T-cell (primary cell): Measurements from ENCODE around the gene SAMD4A. TPM values are rescaled to one million over a fixed set of nuclear protein-coding genes. Genes with fewer than 3 reads are reported as not detected.

Source experiments
- ATAC-seq, 4 experiments: fragments of 200-7000 bp in 3 of 4; fragments of 150-1000 bp in 1 of 4; cut with Tn5 transposase; replicated peaks in 1 of 4; 1 replicate in 3 of 4; 2 replicates in 1 of 4; pipeline ENCODE4 v1.10.0; 2021; ENCODE audit warnings: moderate library complexity in 3 of 4, mild to moderate bottlenecking in 2 of 4, moderate number of reproducible peaks in 1 of 4
- CTCF ChIA-PET, 2 donors: fragments of 300-600 bp; sonication (Branson Sonifier 250); formaldehyde crosslinking; loops; one replicate each; lab custom pipeline; 2022; ENCODE audit warnings: antibody characterized with exemption in 2 of 2; lab: Charles Lee
- POLR2A ChIA-PET, 2 donors: fragments of 300-600 bp; sonication (Branson Sonifier 250); formaldehyde crosslinking; loops; one replicate each; lab custom pipeline; 2022; ENCODE audit warnings: antibody characterized with exemption in 2 of 2; lab: Charles Lee
- DNase-seq, 35 experiments: peaks; one replicate each; pipeline versions ENCODE4 v3.0.0 to v3.0.0-alpha.2; 2013 to 2023
- H3K27ac ChIP-seq: one replicate; pipeline ENCODE4 v1.5.1; 2013; ENCODE audit warnings: low read length
- H3K27me3 ChIP-seq, 2 experiments: replicated peaks in 1 of 2; 1 replicate in 1 of 2; 2 replicates in 1 of 2; pipeline versions ENCODE4 v1.6.1 to v1.7.0; 2013; ENCODE audit warnings: low read length in 1 of 2, mixed read lengths in 1 of 2; ENCODE audit not compliant: control insufficient read depth in 2 of 2, insufficient read depth in 2 of 2; ENCODE audit errors: extremely low read depth in 1 of 2
- H3K36me3 ChIP-seq, 2 donors: 1 replicate in 1 of 2; 2 replicates in 1 of 2; pipeline versions ENCODE4 v1.6.1 to v1.7.0; 2013; ENCODE audit warnings: low read length in 1 of 2; ENCODE audit not compliant: control insufficient read depth in 2 of 2, insufficient read depth in 1 of 2; ENCODE audit errors: extremely low read depth in 1 of 2
- H3K4me1 ChIP-seq, 2 experiments: 1 replicate in 1 of 2; 2 replicates in 1 of 2; pipeline versions ENCODE4 v1.6.1 to v1.7.0; 2013; ENCODE audit warnings: low read length in 2 of 2, mixed read lengths in 1 of 2; ENCODE audit not compliant: insufficient read depth in 2 of 2, control insufficient read depth in 1 of 2; ENCODE audit errors: extremely low read depth in 1 of 2
- H3K4me3 ChIP-seq, 2 donors: 1 replicate in 1 of 2; 2 replicates in 1 of 2; pipeline versions ENCODE4 v1.5.1 to v1.7.0; 2013; ENCODE audit warnings: mild to moderate bottlenecking in 2 of 2, low read length in 1 of 2, moderate library complexity in 1 of 2; ENCODE audit not compliant: control insufficient read depth in 1 of 2; ENCODE audit errors: extremely low read depth in 1 of 2
- H3K9me3 ChIP-seq: 2 replicates; pipeline ENCODE4 v1.7.0; 2013
- H3K27ac Mint-ChIP-seq, 2 donors: one replicate each; pipeline ENCODE4 v1.8.0; 2020 to 2021; ENCODE audit warnings: mild to moderate bottlenecking in 2 of 2, mixed read lengths in 2 of 2
- H3K27me3 Mint-ChIP-seq, 2 donors: one replicate each; pipeline ENCODE4 v1.8.0; 2021 to 2022; ENCODE audit warnings: mixed read lengths in 2 of 2
- H3K36me3 Mint-ChIP-seq: one replicate; pipeline ENCODE4 v1.8.0; 2021; ENCODE audit warnings: mixed read lengths
- H3K4me1 Mint-ChIP-seq, 3 donors: one replicate each; pipeline ENCODE4 v1.8.0; 2020 to 2022; ENCODE audit warnings: mixed read lengths in 3 of 3, mild to moderate bottlenecking in 1 of 3
- H3K4me3 Mint-ChIP-seq, 3 donors: one replicate each; pipeline ENCODE4 v1.8.0; 2020 to 2022; ENCODE audit warnings: mild to moderate bottlenecking in 3 of 3, mixed read lengths in 3 of 3, moderate library complexity in 3 of 3
- H3K9me3 Mint-ChIP-seq, 3 donors: one replicate each; pipeline ENCODE4 v1.8.0; 2020 to 2022; ENCODE audit warnings: mixed read lengths in 3 of 3
- WGBS: methylation state at CpG from one replicate; pipeline ENCODE4 v1.1.5; 2013; ENCODE audit warnings: missing lambda C conversion rate; ENCODE audit not compliant: insufficient coverage; 5-methylcytosine and 5-hydroxymethylcytosine counted together
- total RNA-seq, 35 experiments: library from RNA in 6 of 35; stranded (reverse) in 6 of 35; fragments of 120-200 nt in 1 of 35; gene quantifications; one replicate each; pipeline versions ENCODE4 v1.2.1 to v1.2.4 and lab custom pipeline; 2013 to 2026

The SAMD4A gene
- total RNA-seq, 5 donors from 2014 or later (not counting 1 experiment from before 2014, with no cell fraction given) = 1.2 to 3.9 (median 1.3) TPM

DNA sequence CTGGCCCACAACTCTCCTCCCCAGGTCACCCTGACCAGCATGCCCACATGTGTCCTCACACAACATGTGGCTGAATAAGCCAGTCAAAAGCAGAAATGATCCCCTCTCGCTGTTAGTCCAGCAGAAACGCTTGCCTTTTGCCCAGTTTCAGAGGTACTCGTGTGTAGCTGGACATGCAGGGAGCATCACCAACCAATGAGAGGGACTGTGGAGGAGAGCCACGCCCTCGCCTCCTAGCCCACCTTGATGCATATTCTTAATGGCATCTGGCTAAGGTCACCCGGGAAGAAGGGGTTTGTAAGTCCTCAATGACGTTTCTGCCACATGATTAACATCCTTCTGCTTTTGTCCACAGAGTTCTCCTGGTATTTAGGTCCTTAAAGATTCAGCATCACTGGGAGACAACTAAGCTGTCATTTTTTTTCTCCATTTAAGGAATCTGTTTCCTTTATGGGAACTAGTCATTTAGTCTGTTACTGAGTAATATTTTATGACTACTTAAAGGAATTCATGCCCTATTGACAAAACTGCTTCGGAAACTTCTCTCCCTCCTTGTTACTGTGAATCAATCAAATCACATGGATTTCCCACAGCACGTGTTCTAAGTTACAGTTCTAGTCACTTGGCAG, 201.7 kb downstream of the SAMD4A start:
- DNase-seq (no peak), ATAC-seq (no peak)
- no peaks in the 10 kb centered on the region for H3K36me3 ChIP-seq
- POLR2A ChIA-PET = no interaction called here
- CTCF ChIA-PET = no interaction called here
- H3K9me3 Mint-ChIP-seq = no peaks in the 10 kb centered on the region
- H3K27me3 ChIP-seq = peaks cover 0 to 16% of the 10 kb centered on the region in 2 experiments
- 88% methylated on average over 7 of the region's 9 CpGs for WGBS
- H3K9me3 ChIP-seq = no peaks in the 10 kb centered on the region
- H3K36me3 Mint-ChIP-seq = no peaks in the 10 kb centered on the region
- H3K27ac Mint-ChIP-seq = no peak overlapping the region
- peaks cover 2 to 9% of the 10 kb centered on the region in 2 donors for H3K27me3 Mint-ChIP-seq
- peaks cover 11 to 15% (median 13%) of the 10 kb centered on the region in 3 donors for H3K4me1 Mint-ChIP-seq
- no peak overlapping the region for H3K4me3 Mint-ChIP-seq
- H3K27ac ChIP-seq = no peak overlapping the region
- no peak overlapping the region for H3K4me3 ChIP-seq
- peaks cover 5 to 11% of the 10 kb centered on the region in 2 experiments for H3K4me1 ChIP-seq

DNA sequence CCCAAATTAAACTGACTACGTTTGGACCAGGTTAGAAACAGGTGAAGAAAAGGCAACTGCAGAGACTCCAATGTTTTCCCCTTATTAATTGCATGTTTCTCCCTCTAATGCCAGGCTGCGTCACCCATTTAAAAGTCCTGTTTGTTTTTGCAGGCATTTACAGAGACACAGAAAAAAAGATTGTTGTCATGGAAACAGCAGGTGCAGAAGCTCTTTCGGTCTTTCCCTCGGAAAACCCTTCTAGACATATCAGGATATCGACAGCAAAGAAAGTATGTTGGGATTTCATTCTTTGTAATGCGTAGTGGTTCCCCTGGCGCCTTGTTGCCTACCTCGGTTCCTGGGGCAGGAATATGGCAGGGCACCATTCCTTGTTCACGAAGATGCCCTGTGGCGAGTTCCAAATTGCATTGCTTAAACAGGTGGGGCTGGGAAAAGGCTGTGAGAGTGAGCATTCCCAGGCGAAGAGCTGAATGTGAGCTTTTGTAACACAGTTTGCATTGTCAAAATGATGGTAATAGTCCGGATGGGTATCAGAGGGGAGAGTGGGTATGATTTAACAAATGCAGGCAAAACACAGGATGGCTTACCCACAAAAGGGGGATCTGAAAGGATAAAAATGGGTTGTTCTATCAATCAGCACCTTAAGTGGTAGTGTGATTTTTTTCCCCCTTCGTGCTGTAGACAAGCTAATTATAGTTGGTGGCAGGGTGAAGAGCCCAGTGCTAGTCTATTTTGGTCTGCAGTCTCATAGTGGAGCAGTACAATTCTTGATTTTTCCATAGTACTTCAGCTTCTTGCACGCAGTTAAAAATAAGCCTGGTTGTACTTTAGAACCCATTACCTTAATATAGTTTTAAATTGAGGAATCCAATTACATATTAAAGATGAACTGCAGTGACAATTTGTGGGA, 203.3 kb downstream of the SAMD4A start:
- CTCF ChIA-PET = no interaction called here
- no peak overlapping the region for H3K4me3 Mint-ChIP-seq
- no peak for ATAC-seq

DNA sequence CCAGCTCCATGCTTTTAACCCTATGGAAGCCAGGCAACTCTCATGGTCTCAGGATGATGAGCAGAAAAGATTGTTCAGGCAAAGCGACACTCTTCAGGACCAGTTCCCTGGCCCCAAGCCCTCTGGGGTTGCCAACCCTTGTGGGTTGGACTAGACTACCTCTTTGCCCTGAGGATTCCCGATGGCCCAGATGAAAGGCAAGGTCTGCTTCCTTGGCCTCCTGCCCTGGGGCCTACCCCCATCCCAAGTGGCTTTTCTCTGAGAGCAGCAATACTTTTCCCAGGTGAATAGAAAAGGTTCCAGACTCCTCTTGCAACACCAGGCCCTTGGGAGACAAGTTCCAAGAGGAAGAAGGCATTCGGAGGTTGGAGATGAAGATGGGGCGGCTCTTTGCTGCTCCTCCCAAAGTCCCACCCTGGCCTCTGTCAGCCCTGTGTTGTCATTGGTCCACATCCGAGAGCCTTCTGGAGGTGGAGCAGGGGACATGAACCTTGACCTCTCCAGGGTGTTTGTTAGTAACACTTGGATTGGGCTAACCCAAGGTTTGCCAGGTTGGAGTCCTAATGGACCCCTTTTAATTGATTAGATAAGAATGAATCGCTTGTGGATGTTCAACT, 204.6 kb downstream of the SAMD4A start:
- POLR2A ChIA-PET = no interaction called here
- H3K4me1 Mint-ChIP-seq = peaks cover 23 to 28% (median 25%) of the 10 kb centered on the region in 3 donors
- H3K27me3 ChIP-seq = peaks cover 0 to 30% of the 10 kb centered on the region in 2 experiments
- H3K9me3 ChIP-seq = no peaks in the 10 kb centered on the region
- H3K4me3 ChIP-seq = no peak overlapping the region
- H3K9me3 Mint-ChIP-seq = no peaks in the 10 kb centered on the region
- no peak for ATAC-seq
- CTCF ChIA-PET = interaction anchor here (0.5 to 5.3 kb wide), 3 partner anchors 146 to 208 kb away, joined by 3 to 97 read pairs (median 3); no protein-coding TSS in a partner anchor
- no peak overlapping the region for H3K4me3 Mint-ChIP-seq
- no peaks in the 10 kb centered on the region for H3K36me3 Mint-ChIP-seq
- 69% methylated on average over 3 of the region's 6 CpGs for WGBS
- H3K36me3 ChIP-seq = no peaks in the 10 kb centered on the region
- no peak overlapping the region for H3K27ac Mint-ChIP-seq
- peaks cover 4% of the 10 kb centered on the region in 2 donors for H3K27me3 Mint-ChIP-seq
- no peak overlapping the region for H3K27ac ChIP-seq
- peaks cover 5 to 24% of the 10 kb centered on the region in 2 experiments for H3K4me1 ChIP-seq
- DNase-seq = no peak

More for the DNA sequence above, 203.3 kb downstream of the SAMD4A start:
- no peak overlapping the region for H3K27ac Mint-ChIP-seq
- peaks cover 0 to 21% of the 10 kb centered on the region in 2 experiments for H3K27me3 ChIP-seq
- peaks cover 5 to 15% of the 10 kb centered on the region in 2 experiments for H3K4me1 ChIP-seq
- no peaks in the 10 kb centered on the region for H3K36me3 Mint-ChIP-seq
- H3K27ac ChIP-seq = no peak overlapping the region
- H3K9me3 Mint-ChIP-seq = no peaks in the 10 kb centered on the region
- 81% methylated on average over 8 of the region's 14 CpGs for WGBS
- DNase-seq = no peak
- H3K27me3 Mint-ChIP-seq = peaks cover 4 to 7% of the 10 kb centered on the region in 2 donors
- POLR2A ChIA-PET = interaction anchor here in 1 of 2 donors (0.6 kb wide), 2 partner anchors 443 to 522 kb away, joined by 3 to 4 read pairs; no protein-coding TSS in a partner anchor
- H3K9me3 ChIP-seq = no peaks in the 10 kb centered on the region
- H3K4me1 Mint-ChIP-seq = peaks cover 17 to 21% (median 21%) of the 10 kb centered on the region in 3 donors
- H3K4me3 ChIP-seq = no peak overlapping the region
- H3K36me3 ChIP-seq = no peaks in the 10 kb centered on the region

DNA sequence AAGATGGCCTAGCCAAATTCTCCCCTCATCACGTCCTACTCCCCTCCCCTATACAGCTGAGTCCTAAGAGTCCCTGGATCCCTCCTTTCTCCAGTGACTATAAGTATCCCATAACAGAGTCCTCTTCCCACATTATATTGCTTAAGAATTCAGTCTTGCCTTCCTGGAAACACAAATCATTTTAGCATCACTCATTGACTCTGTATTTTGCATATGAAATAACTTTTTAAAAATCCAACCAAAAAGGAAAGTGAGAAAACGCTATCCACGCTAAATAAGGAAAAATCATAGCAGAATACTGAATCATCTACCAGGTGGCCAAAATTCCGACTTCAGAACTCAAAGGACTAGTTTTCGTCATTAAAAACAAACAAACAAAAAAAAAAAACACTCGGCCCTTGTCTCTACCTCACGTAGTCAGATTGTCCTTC, 205.5 kb downstream of the SAMD4A start:
- 88% methylated on average over 4 of the region's 7 CpGs for WGBS
- Histone ChIP-seq H3K4me1 (peaks cover 5 to 27% of the 10 kb centered on the region in 2 experiments), H3K27ac (no peak overlapping the region), H3K27me3 (peaks cover 0 to 23% of the 10 kb centered on the region in 2 experiments), H3K36me3 (no peaks in the 10 kb centered on the region), H3K9me3 (no peaks in the 10 kb centered on the region), H3K4me3 (no peak overlapping the region)
- Mint-ChIP-seq H3K4me1 (peaks cover 29 to 33% (median 31%) of the 10 kb centered on the region in 3 donors), H3K27me3 (peaks cover 4% of the 10 kb centered on the region in 2 donors), H3K36me3 (no peaks in the 10 kb centered on the region), H3K4me3 (no peak overlapping the region), H3K9me3 (no peaks in the 10 kb centered on the region), H3K27ac (peak overlapping the region in 1 of 2 donors; percentile 28)
- CTCF ChIA-PET = interaction anchor here (0.6 to 5.3 kb wide), 8 partner anchors 106 to 380 kb away, joined by 3 to 97 read pairs (median 9); partner anchors contain the start of gene SAMD4A (in 2 of the 2)
- DNase-seq (no peak), ATAC-seq (no peak)
- POLR2A ChIA-PET = interaction anchor here (0.5 to 0.8 kb wide), 2 partner anchors 176 to 208 kb away, joined by 4 to 5 read pairs; no protein-coding TSS in a partner anchor

DNA sequence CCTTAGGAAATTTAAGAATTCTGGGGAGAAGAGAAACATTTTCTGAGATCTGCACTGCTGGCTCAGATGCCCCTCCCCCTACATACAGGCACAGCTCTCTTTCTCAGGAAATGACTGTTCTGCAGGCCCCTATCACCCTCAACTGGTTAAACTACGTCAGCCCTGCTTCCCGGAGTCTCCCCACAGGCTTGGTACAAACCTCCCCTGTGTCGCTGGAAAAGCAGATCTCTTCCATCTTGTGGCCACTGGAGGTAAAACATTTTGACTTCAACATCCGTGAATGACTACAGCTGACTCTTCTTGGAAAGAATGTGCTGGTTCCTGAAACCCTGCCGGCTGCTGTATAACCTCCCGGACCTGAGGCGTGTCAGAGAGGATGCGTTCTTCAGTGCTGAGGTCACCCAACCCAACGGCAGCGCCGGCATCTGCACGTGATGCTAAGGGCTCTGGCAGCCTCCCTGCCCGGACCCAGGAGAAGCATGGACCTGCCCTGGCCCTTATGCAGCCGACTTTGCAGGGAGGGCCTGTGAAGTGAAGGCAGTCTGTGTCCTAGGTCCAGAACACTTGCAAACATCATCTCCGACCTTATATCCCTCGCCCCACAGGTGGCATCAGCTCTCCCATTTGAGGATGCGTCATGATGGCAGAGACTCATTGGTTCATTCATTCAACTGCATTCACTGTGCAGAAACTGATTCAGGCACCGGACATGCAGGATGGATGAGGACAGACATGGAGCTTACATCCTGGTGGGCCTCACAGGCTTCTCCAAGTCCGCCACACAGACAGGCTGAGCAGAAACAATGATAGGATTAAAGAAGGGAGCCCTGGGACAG, 206.5 kb downstream of the SAMD4A start:
- peak overlapping the region; percentile 82 to 83 for H3K27ac Mint-ChIP-seq

More for the DNA sequence above, 206.5 kb downstream of the SAMD4A start:
- ATAC-seq (peak; percentile 58 to 80 (median 72)), DNase-seq (peak; percentile 13 to 77 (median 54))
- ChIA-PET CTCF (interaction anchor here (0.5 to 5.3 kb wide), 24 partner anchors 9 to 852 kb away, joined by 3 to 97 read pairs (median 4); partner anchors contain the start of genes SAMD4A (in 2 of the 2), CGRRF1 (in 1 of the 2) and GCH1 (in 1 of the 2)), POLR2A (interaction anchor here in 1 of 2 donors (0.8 kb wide), 1 partner anchor 209 kb away, joined by 5 read pairs; no protein-coding TSS in a partner anchor)
- peaks cover 3 to 4% of the 10 kb centered on the region in 2 donors for H3K27me3 Mint-ChIP-seq
- 23% methylated on average over 19 of the region's 19 CpGs for WGBS
- no peaks in the 10 kb centered on the region for H3K36me3 Mint-ChIP-seq
- Histone ChIP-seq H3K4me3 (no peak overlapping the region), H3K27ac (peak overlapping the region; percentile 40), H3K27me3 (peaks cover 0 to 19% of the 10 kb centered on the region in 2 experiments), H3K9me3 (no peaks in the 10 kb centered on the region), H3K4me1 (peaks cover 5 to 27% of the 10 kb centered on the region in 2 experiments), H3K36me3 (no peaks in the 10 kb centered on the region)
- peak overlapping the region; percentile 49 to 64 (median 62) for H3K4me3 Mint-ChIP-seq
- peaks cover 29 to 33% (median 31%) of the 10 kb centered on the region in 3 donors for H3K4me1 Mint-ChIP-seq
- no peaks in the 10 kb centered on the region for H3K9me3 Mint-ChIP-seq
